Prostate gland (tissue), 2 donors: ENCODE data around the gene SNAP29.

ENCODE experiments used
- CTCF ChIP-seq, 4 experiments: fragments of 200-600 bp in 2 of 4; fragments of 450-650 bp in 2 of 4; sonication (generic) in 2 of 4; IDR thresholded peaks; 1 replicate in 3 of 4; 2 replicates in 1 of 4; pipeline ENCODE4 v1.5.1; 2016 to 2019; ENCODE audit warnings: antibody characterized with exemption in 4 of 4, mild to moderate bottlenecking in 2 of 4, moderate library complexity in 2 of 4
- POLR2A ChIP-seq: fragments of 450-650 bp; IDR thresholded peaks from one replicate; pipeline ENCODE4 v1.6.1; 2016; ENCODE audit warnings: antibody characterized with exemption, mild to moderate bottlenecking
- POLR2AphosphoS5 ChIP-seq: sonication (generic); formaldehyde crosslinking; IDR thresholded peaks from one replicate; pipeline ENCODE4 v1.6.1; 2017; ENCODE audit warnings: antibody characterized with exemption

GRCh38 chr22:20833225-20833665 lies 25.6 kb upstream of the SNAP29 start:
- TF ChIP-seq CTCF (IDR thresholded peaks at IDR 0.05) (no peak), POLR2A (no peak), POLR2AphosphoS5 (no peak)
